Measurements from ENCODE around the gene AAR2. TPM values are rescaled to one million over a fixed set of nuclear protein-coding genes. Genes with fewer than 3 reads are reported as not detected.

AAR2 gene
- total RNA-seq, 4 donors from 2014 or later: 24.5 to 35.6 (median 28.6) TPM

GRCh38 chr20:36246401-36246800 lies 10.1 kb downstream of the AAR2 start:
- Histone ChIP-seq H3K27me3 (no peaks in the 10 kb centered on the region), H3K27ac (no peak overlapping the region), H3K9me3 (no peaks in the 10 kb centered on the region), H3K4me3 (no peak overlapping the region), H3K36me3 (peaks cover 2 to 94% (median 26%) of the 10 kb centered on the region in 3 donors), H3K4me1 (peaks cover 0 to 6% (median 0%) of the 10 kb centered on the region in 4 donors)
- 81 to 85% methylated on average over 4 of the region's 4 CpGs for WGBS, 2 donors
- TF ChIP-seq EP300 (IDR thresholded peaks at IDR 0.05): no peak
- no peak for TF ChIP-seq POLR2A (IDR thresholded peaks at IDR 0.05)
- no peak for TF ChIP-seq CTCF (IDR thresholded peaks at IDR 0.05)
- no peak for DNase-seq (ENCODE audit: low spot score in 2 of 2)

- Histone ChIP-seq H3K9me3 (no peaks in the 10 kb centered on the region), H3K4me3 (no peak overlapping the region), H3K27ac (no peak overlapping the region), H3K36me3 (peaks cover 0 to 92% (median 26%) of the 10 kb centered on the region in 3 donors), H3K27me3 (no peaks in the 10 kb centered on the region), H3K4me1 (peaks cover 0 to 6% (median 0%) of the 10 kb centered on the region in 4 donors)
- no peak for TF ChIP-seq EP300 (IDR thresholded peaks at IDR 0.05)
- no peak for TF ChIP-seq CTCF (IDR thresholded peaks at IDR 0.05)
- no peak for TF ChIP-seq POLR2A (IDR thresholded peaks at IDR 0.05)
- WGBS, 2 donors: 56 to 67% methylated on average over 4 of the region's 4 CpGs
- no peak for DNase-seq (ENCODE audit: low spot score in 2 of 2)
These were observed 12.6 kb downstream of the AAR2 start for GRCh38 chr20:36248836-36249235.

- WGBS, 2 donors: 67 to 70% methylated on average over 3 of the region's 3 CpGs
- Histone ChIP-seq H3K36me3 (peaks cover 0 to 92% (median 26%) of the 10 kb centered on the region in 3 donors), H3K4me1 (peaks cover 0 to 6% (median 0%) of the 10 kb centered on the region in 4 donors)
These were observed 13.2 kb downstream of the AAR2 start for GRCh38 chr20:36249450-36249849.

GRCh38 chr20:36251426-36251825 lies 15.1 kb downstream of the AAR2 start:
- WGBS, 2 donors: 93 to 94% methylated on average over 5 of the region's 5 CpGs
- no peak for DNase-seq (ENCODE audit: low spot score in 2 of 2)
- peaks cover 0 to 90% (median 8%) of the 10 kb centered on the region in 3 donors for H3K36me3 ChIP-seq

More at GRCh38 chr20:36249450-36249849, 13.2 kb downstream of the AAR2 start:
- no peak overlapping the region for H3K4me3 ChIP-seq
- DNase-seq (ENCODE audit: low spot score in 2 of 2): no peak
- no peak overlapping the region for H3K27ac ChIP-seq
- no peak for TF ChIP-seq POLR2A (IDR thresholded peaks at IDR 0.05)
- no peak for TF ChIP-seq EP300 (IDR thresholded peaks at IDR 0.05)
- TF ChIP-seq CTCF (IDR thresholded peaks at IDR 0.05): no peak
- no peaks in the 10 kb centered on the region for H3K9me3 ChIP-seq
- no peaks in the 10 kb centered on the region for H3K27me3 ChIP-seq

GRCh38 chr20:36252511-36252910 lies 16.2 kb downstream of the AAR2 start:
- Histone ChIP-seq H3K4me1 (peaks cover 0 to 6% (median 0%) of the 10 kb centered on the region in 4 donors), H3K36me3 (peaks cover 0 to 90% (median 7%) of the 10 kb centered on the region in 3 donors), H3K9me3 (no peaks in the 10 kb centered on the region), H3K4me3 (no peak overlapping the region), H3K27ac (no peak overlapping the region), H3K27me3 (no peaks in the 10 kb centered on the region)
- WGBS, 2 donors: 97 to 100% methylated on average over 3 of the region's 3 CpGs
- TF ChIP-seq EP300 (IDR thresholded peaks at IDR 0.05) (no peak), POLR2A (IDR thresholded peaks at IDR 0.05) (no peak), CTCF (IDR thresholded peaks at IDR 0.05) (no peak)
- DNase-seq (ENCODE audit: low spot score in 2 of 2): no peak

More at GRCh38 chr20:36251426-36251825, 15.1 kb downstream of the AAR2 start:
- peaks cover 0 to 6% (median 0%) of the 10 kb centered on the region in 4 donors for H3K4me1 ChIP-seq
- TF ChIP-seq CTCF (IDR thresholded peaks at IDR 0.05) (no peak), EP300 (IDR thresholded peaks at IDR 0.05) (no peak)
- H3K9me3 ChIP-seq: no peaks in the 10 kb centered on the region
- H3K4me3 ChIP-seq: no peak overlapping the region
- no peak overlapping the region for H3K27ac ChIP-seq
- no peaks in the 10 kb centered on the region for H3K27me3 ChIP-seq

Data from tibial nerve (tissue), 4 donors.